Endothelial cell of umbilical vein (primary cell): ENCODE measurements around the gene SMURF1.

Experiments used
- CTCF ChIP-seq, 2 donors: IDR thresholded peaks; 1 replicate in 1 of 2; 2 replicates in 1 of 2; pipeline ENCODE4 v1.5.1; 2011; ENCODE audit warnings: low read length in 2 of 2, mild to moderate bottlenecking in 2 of 2, moderate library complexity in 2 of 2, control low read depth in 1 of 2, inconsistent platforms in 1 of 2, low read depth in 1 of 2; ENCODE audit not compliant: insufficient read depth in 1 of 2; ENCODE audit errors: extremely low read depth in 1 of 2
- EZH2 ChIP-seq: IDR thresholded peaks from 2 replicates; pipeline ENCODE4 v1.6.1; 2012; ENCODE audit warnings: borderline replicate concordance, low read depth, mild to moderate bottlenecking, moderate library complexity, low read length, inconsistent platforms; ENCODE audit not compliant: severe bottlenecking
- FOS ChIP-seq: IDR thresholded peaks from 2 replicates; pipeline ENCODE4 v1.6.1; 2011; ENCODE audit warnings: mild to moderate bottlenecking, low read length, moderate library complexity, borderline replicate concordance; ENCODE audit not compliant: insufficient read depth
- JUN ChIP-seq: IDR thresholded peaks from 2 replicates; pipeline ENCODE4 v1.6.1; 2011; ENCODE audit warnings: borderline replicate concordance, low read depth; ENCODE audit not compliant: insufficient read length, insufficient read depth
- MAX ChIP-seq: IDR thresholded peaks from 2 replicates; pipeline ENCODE4 v1.6.1; 2011; ENCODE audit not compliant: insufficient read depth, insufficient read length
- POLR2A ChIP-seq: IDR thresholded peaks from 2 replicates; pipeline ENCODE4 v1.6.1; 2012; ENCODE audit warnings: low read depth, mild to moderate bottlenecking, control low read depth, low read length
- POLR2AphosphoS5 ChIP-seq: IDR thresholded peaks from 2 replicates; pipeline ENCODE4 v1.6.1; 2012; ENCODE audit warnings: low read depth, mild to moderate bottlenecking, control low read depth, low read length, moderate library complexity; ENCODE audit not compliant: insufficient read depth

GRCh38 chr7:99111591-99111990 lies 32.3 kb downstream of the SMURF1 start:
- TF ChIP-seq CTCF (IDR thresholded peaks at IDR 0.05; ENCODE audit: extremely low read depth in 1 of 2, insufficient read depth in 1 of 2, low read depth in 1 of 2, low read length in 2 of 2) (no peak), POLR2A (no peak), EZH2 (no peak), POLR2AphosphoS5 (no peak), JUN (no peak), MAX (no peak), FOS (no peak)
